ENCODE results near the gene ADORA1. TPM values are rescaled to one million over a fixed set of nuclear protein-coding genes. Genes with fewer than 3 reads are reported as not detected.

The ADORA1 gene
- total and polyA plus RNA-seq, 2 donors (not counting 1 experiment from before 2014, with no cell fraction given), result not detected

GRCh38 chr1:203148579-203148978 lies 21.1 kb downstream of the ADORA1 start:
- Mint-ChIP-seq H3K27me3 (peaks cover 6% of the 10 kb centered on the region), H3K4me3 (no peak overlapping the region), H3K9me3 (ENCODE audit: insufficient read depth) (peaks cover 1% of the 10 kb centered on the region), H3K4me1 (no peaks in the 10 kb centered on the region), H3K27ac (no peak overlapping the region)
- H3K9me3 ChIP-seq (ENCODE audit: control extremely low read depth in 1 of 3, control insufficient read depth in 2 of 3, insufficient read depth in 1 of 3, low read length in 2 of 3), result no peaks in the 10 kb centered on the region
- no peaks in the 10 kb centered on the region for H4K20me1 ChIP-seq (ENCODE audit: control insufficient read depth, insufficient read depth, low read length, poor library complexity, severe bottlenecking)
- CTCF ChIA-PET, result interaction anchor here (0.6 to 1.1 kb wide), 3 partner anchors 10 to 17 kb away, joined by 3 to 4 read pairs (median 3); no protein-coding TSS in a partner anchor
- POLR2A ChIA-PET, result no interaction called here
- intact Hi-C loops (cut with micrococcal nuclease), result no loop called here
- no peak overlapping the region for H3K4me2 ChIP-seq (replicated peaks; ENCODE audit: low read depth, low read length, poor library complexity, severe bottlenecking)
- ATAC-seq (ENCODE audit: low read depth), result no peak
- no peaks in the 10 kb centered on the region for H3K27me3 ChIP-seq (replicated peaks in 1 of 4; ENCODE audit: control extremely low read depth in 1 of 4, control insufficient read depth in 3 of 4, insufficient read depth in 4 of 4, low read length in 3 of 4)
- H3K79me2 ChIP-seq (ENCODE audit: control insufficient read depth, insufficient read depth, low read length), result no peaks in the 10 kb centered on the region
- H3K36me3 ChIP-seq (replicated peaks in 1 of 2; ENCODE audit: control extremely low read depth in 1 of 2, control insufficient read depth in 1 of 2, extremely low read depth in 1 of 2, insufficient read depth in 2 of 2, low read length in 1 of 2), result no peaks in the 10 kb centered on the region
- no peak overlapping the region for H2AFZ ChIP-seq (ENCODE audit: insufficient read depth, low read depth, low read length, poor library complexity, severe bottlenecking)
- no peaks in the 10 kb centered on the region for H3K4me1 ChIP-seq (ENCODE audit: control insufficient read depth in 2 of 2, insufficient read depth in 2 of 2, low read length in 2 of 2)
- 94% methylated on average over 12 of the region's 12 CpGs for WGBS (ENCODE audit: insufficient coverage)
- TF ChIP-seq EZH2 (IDR thresholded peaks at IDR 0.05; ENCODE audit: borderline replicate concordance, insufficient read depth, low read depth, low read length, poor library complexity, severe bottlenecking) (no peak), CTCF (IDR thresholded peaks at IDR 0.05) (no peak)
- no peak overlapping the region for H3K4me3 ChIP-seq (ENCODE audit: control extremely low read depth in 1 of 5, extremely low read depth in 1 of 5, insufficient read depth in 1 of 5, low read depth in 2 of 5, low read length in 4 of 5)
- no peak for DNase-seq
- H3K27ac ChIP-seq (ENCODE audit: low read length in 2 of 2), result no peak overlapping the region
- H3K9ac ChIP-seq (ENCODE audit: low read length), result no peak overlapping the region

GRCh38 chr1:203149188-203149840 lies 21.8 kb downstream of the ADORA1 start:
- Histone ChIP-seq H3K9me3 (ENCODE audit: control extremely low read depth in 1 of 3, control insufficient read depth in 2 of 3, insufficient read depth in 1 of 3, low read length in 2 of 3) (no peaks in the 10 kb centered on the region), H2AFZ (ENCODE audit: insufficient read depth, low read depth, low read length, poor library complexity, severe bottlenecking) (no peak overlapping the region), H3K9ac (ENCODE audit: low read length) (no peak overlapping the region), H3K79me2 (ENCODE audit: control insufficient read depth, insufficient read depth, low read length) (no peaks in the 10 kb centered on the region), H3K4me2 (replicated peaks; ENCODE audit: low read depth, low read length, poor library complexity, severe bottlenecking) (no peak overlapping the region), H3K4me3 (ENCODE audit: control extremely low read depth in 1 of 5, extremely low read depth in 1 of 5, insufficient read depth in 1 of 5, low read depth in 2 of 5, low read length in 4 of 5) (no peak overlapping the region), H3K4me1 (ENCODE audit: control insufficient read depth in 2 of 2, insufficient read depth in 2 of 2, low read length in 2 of 2) (no peaks in the 10 kb centered on the region), H3K27me3 (replicated peaks in 1 of 4; ENCODE audit: control extremely low read depth in 1 of 4, control insufficient read depth in 3 of 4, insufficient read depth in 4 of 4, low read length in 3 of 4) (peaks cover 0 to under 1% (median 0%) of the 10 kb centered on the region in 4 experiments), H4K20me1 (ENCODE audit: control insufficient read depth, insufficient read depth, low read length, poor library complexity, severe bottlenecking) (no peaks in the 10 kb centered on the region), H3K36me3 (replicated peaks in 1 of 2; ENCODE audit: control extremely low read depth in 1 of 2, control insufficient read depth in 1 of 2, extremely low read depth in 1 of 2, insufficient read depth in 2 of 2, low read length in 1 of 2) (no peaks in the 10 kb centered on the region), H3K27ac (ENCODE audit: low read length in 2 of 2) (no peak overlapping the region)
- H3K27ac Mint-ChIP-seq, result no peak overlapping the region
- intact Hi-C loops (cut with micrococcal nuclease), result no loop called here
- no peak for TF ChIP-seq CTCF (IDR thresholded peaks at IDR 0.05)
- no peak for TF ChIP-seq EZH2 (IDR thresholded peaks at IDR 0.05; ENCODE audit: borderline replicate concordance, insufficient read depth, low read depth, low read length, poor library complexity, severe bottlenecking)
- ChIA-PET POLR2A (no interaction called here), CTCF (interaction anchor here (0.6 to 0.9 kb wide), 2 partner anchors 67 to 120 kb away, joined by 3 read pairs; no protein-coding TSS in a partner anchor)
- no peak overlapping the region for H3K4me3 Mint-ChIP-seq
- H3K27me3 Mint-ChIP-seq, result no peaks in the 10 kb centered on the region
- DNase-seq (no peak), ATAC-seq (ENCODE audit: low read depth) (no peak)
- WGBS (ENCODE audit: insufficient coverage), result 65% methylated on average over 4 of the region's 7 CpGs
- no peaks in the 10 kb centered on the region for H3K4me1 Mint-ChIP-seq
- no peaks in the 10 kb centered on the region for H3K9me3 Mint-ChIP-seq (ENCODE audit: insufficient read depth)

Data from B cell (primary cell).